ENCODE measurements around the gene SGPP2.

- TF ChIP-seq CTCF (IDR thresholded peaks at IDR 0.05; ENCODE audit: low read length) (no peak), EZH2 (optimal IDR thresholded peaks at IDR 0.05; ENCODE audit: low read depth, low read length) (no peak), EZH2phosphoT487 (IDR thresholded peaks at IDR 0.05; ENCODE audit: low read length) (no peak)
Observed at GRCh38 chr2:222506230-222506935, 82.0 kb downstream of the SGPP2 start.
